Nephron (organoid): ENCODE measurements around the gene MTSS2.

Source experiments
- H3K27ac Mint-ChIP-seq, 3 experiments: 2 replicates each; pipeline ENCODE4 v1.8.0; 2020; ENCODE audit warnings: mixed read lengths in 3 of 3, mild to moderate bottlenecking in 2 of 3, moderate library complexity in 1 of 3
- H3K27me3 Mint-ChIP-seq: 2 replicates; pipeline ENCODE4 v1.8.0; 2021; ENCODE audit warnings: low read depth, mild to moderate bottlenecking, moderate library complexity, mixed read lengths
- H3K36me3 Mint-ChIP-seq: 2 replicates; pipeline ENCODE4 v1.8.0; 2020; ENCODE audit warnings: low read depth, mixed read lengths
- H3K4me1 Mint-ChIP-seq: 2 replicates; pipeline ENCODE4 v1.8.0; 2020; ENCODE audit warnings: mixed read lengths
- H3K4me3 Mint-ChIP-seq, 3 experiments: 2 replicates each; pipeline ENCODE4 v1.8.0; 2020; ENCODE audit warnings: mild to moderate bottlenecking in 3 of 3, mixed read lengths in 3 of 3, moderate library complexity in 2 of 3
- H3K9me3 Mint-ChIP-seq: 2 replicates; pipeline ENCODE4 v1.8.0; 2020; ENCODE audit warnings: mixed read lengths
- TF ChIP-seq, protein P1 (sequence below), 3 experiments: fragments of 200-600 bp; sonication (generic); IDR thresholded peaks; one replicate each; pipeline ENCODE4 v1.5.0; 2021; ENCODE audit warnings: antibody characterized with exemption in 3 of 3; ENCODE audit not compliant: unreplicated experiment in 3 of 3

MTSS2 gene

DNA sequence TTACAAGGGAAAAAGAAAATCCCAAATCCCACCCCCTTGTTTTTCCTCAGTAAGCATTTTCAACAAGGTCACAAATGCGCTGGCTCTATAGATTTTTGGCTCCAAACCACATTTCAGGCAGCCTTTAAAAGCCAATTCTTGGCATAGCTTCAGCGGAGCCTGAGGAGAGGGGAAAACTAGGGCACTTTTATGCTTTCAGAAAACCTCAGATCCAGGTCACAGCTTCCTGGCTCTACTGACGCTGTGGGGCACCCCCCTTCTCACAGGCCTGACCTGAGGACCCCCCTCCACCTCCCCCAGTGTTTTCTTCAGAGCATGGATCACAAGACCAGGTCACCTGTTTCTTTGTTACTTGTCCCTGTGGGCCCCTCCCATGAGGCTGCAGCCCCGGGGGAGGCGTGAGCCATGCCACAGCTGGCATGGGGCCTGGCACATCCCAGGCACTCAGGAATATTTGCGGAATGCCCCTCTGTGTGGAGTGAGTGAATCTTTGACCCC, 30.1 kb upstream of the MTSS2 start:
- Mint-ChIP-seq H3K4me3 (peak overlapping the region; percentile 62 to 79 (median 69)), H3K27ac (peak overlapping the region; percentile 97 to 100 (median 99)), H3K27me3 (no peaks in the 10 kb centered on the region), H3K4me1 (peaks cover 92% of the 10 kb centered on the region), H3K36me3 (peaks cover 28% of the 10 kb centered on the region), H3K9me3 (no peaks in the 10 kb centered on the region)
- TF ChIP-seq, protein P1, sequence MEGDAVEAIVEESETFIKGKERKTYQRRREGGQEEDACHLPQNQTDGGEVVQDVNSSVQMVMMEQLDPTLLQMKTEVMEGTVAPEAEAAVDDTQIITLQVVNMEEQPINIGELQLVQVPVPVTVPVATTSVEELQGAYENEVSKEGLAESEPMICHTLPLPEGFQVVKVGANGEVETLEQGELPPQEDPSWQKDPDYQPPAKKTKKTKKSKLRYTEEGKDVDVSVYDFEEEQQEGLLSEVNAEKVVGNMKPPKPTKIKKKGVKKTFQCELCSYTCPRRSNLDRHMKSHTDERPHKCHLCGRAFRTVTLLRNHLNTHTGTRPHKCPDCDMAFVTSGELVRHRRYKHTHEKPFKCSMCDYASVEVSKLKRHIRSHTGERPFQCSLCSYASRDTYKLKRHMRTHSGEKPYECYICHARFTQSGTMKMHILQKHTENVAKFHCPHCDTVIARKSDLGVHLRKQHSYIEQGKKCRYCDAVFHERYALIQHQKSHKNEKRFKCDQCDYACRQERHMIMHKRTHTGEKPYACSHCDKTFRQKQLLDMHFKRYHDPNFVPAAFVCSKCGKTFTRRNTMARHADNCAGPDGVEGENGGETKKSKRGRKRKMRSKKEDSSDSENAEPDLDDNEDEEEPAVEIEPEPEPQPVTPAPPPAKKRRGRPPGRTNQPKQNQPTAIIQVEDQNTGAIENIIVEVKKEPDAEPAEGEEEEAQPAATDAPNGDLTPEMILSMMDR (IDR thresholded peaks at IDR 0.05; ENCODE audit: unreplicated experiment in 3 of 3): no peak

DNA sequence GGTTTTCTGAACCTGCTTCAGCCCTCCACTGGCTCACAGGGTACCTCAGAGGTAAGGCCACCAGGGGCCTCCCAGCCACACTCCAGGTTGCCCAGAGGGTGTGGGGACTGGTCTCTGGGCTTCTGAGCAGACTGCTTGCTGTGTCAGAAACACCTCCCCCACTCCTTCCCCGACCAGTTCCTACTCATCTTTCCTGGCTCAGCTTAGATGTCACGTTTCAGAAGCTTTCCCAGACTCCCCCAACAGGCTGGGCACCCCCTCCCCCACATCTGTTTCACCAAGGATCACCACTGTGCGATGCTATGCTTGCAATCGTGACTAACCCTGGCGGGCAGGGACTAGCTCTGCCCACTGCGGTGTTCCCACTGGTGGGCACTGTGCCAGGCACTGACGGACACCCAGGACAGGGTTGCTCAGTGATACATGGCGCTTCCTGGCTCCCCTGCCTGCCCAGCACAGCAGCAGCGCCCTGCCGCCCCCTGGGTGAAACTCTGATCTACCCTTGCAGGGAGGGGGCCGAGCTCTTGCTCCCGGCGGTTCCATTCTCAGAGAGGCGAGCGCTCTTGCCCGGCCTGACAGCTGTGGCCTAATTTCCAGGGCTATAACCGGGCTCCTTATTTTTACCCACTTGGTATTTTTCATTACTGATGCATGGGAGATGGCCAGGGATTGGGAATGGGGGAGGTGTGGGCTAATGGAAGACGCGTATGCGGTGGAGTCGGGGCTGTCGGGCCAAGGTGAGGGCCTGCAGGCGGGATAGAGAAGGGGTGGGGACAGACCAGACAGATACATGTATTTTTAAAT, 29.4 kb upstream of the MTSS2 start:
- H3K4me3 Mint-ChIP-seq: peak overlapping the region; percentile 62 to 79 (median 69)
- H3K27ac Mint-ChIP-seq: peak overlapping the region; percentile 97 to 100 (median 99)
- peaks cover 21% of the 10 kb centered on the region for H3K36me3 Mint-ChIP-seq
- TF ChIP-seq, protein P1 (IDR thresholded peaks at IDR 0.05; ENCODE audit: unreplicated experiment in 3 of 3): no peak
- no peaks in the 10 kb centered on the region for H3K27me3 Mint-ChIP-seq
- H3K4me1 Mint-ChIP-seq: peaks cover 95% of the 10 kb centered on the region
- no peaks in the 10 kb centered on the region for H3K9me3 Mint-ChIP-seq

DNA sequence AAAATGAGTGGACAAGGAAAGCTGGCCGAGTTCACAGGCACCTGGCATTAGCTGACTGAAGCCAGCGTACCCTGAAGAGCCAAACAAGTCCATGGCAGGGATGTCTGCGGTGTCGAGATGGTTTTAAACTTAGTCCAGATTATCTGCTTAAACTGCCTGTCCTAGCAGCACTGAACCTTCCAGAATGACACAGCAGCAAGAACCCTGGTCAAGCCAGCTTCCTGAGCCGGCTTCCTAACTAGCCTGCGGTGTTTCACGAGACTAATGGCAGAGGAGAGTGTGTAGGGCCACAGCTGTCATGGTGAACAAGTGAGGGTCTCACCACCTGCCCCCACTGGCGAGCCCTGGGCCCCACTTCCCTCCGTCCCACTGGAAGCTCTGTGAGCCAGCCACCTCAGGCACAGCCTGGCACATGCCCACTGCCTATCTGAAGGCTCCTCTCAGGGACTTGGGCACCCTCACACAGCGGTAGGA, 28.8 kb upstream of the MTSS2 start:
- H3K4me1 Mint-ChIP-seq: peaks cover 91% of the 10 kb centered on the region
- H3K9me3 Mint-ChIP-seq: no peaks in the 10 kb centered on the region
- H3K27ac Mint-ChIP-seq: peak overlapping the region; percentile 97 to 100 (median 99)
- peaks cover 15% of the 10 kb centered on the region for H3K36me3 Mint-ChIP-seq
- TF ChIP-seq, protein P1 (IDR thresholded peaks at IDR 0.05; ENCODE audit: unreplicated experiment in 3 of 3): no peak
- H3K4me3 Mint-ChIP-seq: peak overlapping the region; percentile 34 to 79 (median 60)
- no peaks in the 10 kb centered on the region for H3K27me3 Mint-ChIP-seq

DNA sequence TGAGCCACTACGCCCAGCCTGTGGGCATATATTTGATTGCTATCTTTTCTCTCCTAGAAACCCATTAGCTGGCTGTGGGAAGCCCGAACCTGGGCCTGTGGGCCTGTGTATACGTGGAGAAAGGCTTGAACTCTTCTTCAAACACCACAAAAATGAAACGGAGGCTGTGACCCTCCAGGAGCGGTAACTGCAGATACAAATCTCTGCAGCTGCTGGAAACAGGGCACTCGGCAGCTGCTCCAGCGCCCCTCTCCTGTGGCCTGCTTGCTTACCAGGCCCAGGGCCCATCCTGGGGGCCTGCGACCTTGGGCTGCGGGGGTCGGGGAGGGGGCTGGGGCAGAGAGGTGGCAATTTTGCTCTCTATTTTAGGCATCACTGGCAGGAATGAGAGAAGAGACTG, 28.0 kb upstream of the MTSS2 start:
- peaks cover 89% of the 10 kb centered on the region for H3K4me1 Mint-ChIP-seq
- peak overlapping the region; percentile 97 to 100 (median 99) for H3K27ac Mint-ChIP-seq
- H3K36me3 Mint-ChIP-seq: peaks cover 7% of the 10 kb centered on the region
- TF ChIP-seq, protein P1 (IDR thresholded peaks at IDR 0.05; ENCODE audit: unreplicated experiment in 3 of 3): no peak
- peak overlapping the region in 2 of 3 experiments; percentile 60 to 79 for H3K4me3 Mint-ChIP-seq
- H3K27me3 Mint-ChIP-seq: no peaks in the 10 kb centered on the region
- no peaks in the 10 kb centered on the region for H3K9me3 Mint-ChIP-seq

DNA sequence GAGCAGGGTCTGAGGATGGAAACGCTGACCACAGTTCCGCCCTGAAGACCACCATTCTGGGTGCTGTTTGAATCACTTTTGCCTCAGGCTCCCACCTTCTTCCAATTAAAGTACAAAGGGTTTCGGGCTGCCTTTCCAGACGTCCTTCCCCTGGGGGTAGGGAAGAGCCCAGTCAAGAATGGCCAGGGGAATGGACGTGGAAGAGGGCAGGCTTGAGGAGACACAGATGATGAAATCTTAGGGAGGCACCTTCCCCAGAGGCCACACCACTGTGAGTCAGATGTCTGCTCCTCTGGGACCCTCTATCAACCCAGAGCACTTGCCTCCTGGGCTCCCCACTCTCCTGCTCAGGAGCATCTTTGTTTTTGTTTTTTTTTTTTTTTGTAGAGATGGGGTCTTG, 27.5 kb upstream of the MTSS2 start:
- Mint-ChIP-seq H3K4me3 (no peak overlapping the region), H3K4me1 (peaks cover 90% of the 10 kb centered on the region), H3K27ac (peak overlapping the region; percentile 97 to 100 (median 99)), H3K36me3 (peaks cover 4% of the 10 kb centered on the region), H3K9me3 (no peaks in the 10 kb centered on the region), H3K27me3 (no peaks in the 10 kb centered on the region)
- TF ChIP-seq, protein P1 (IDR thresholded peaks at IDR 0.05; ENCODE audit: unreplicated experiment in 3 of 3): no peak
